GM12878 (cell line): ENCODE measurements around the gene KIDINS220. TPM values are rescaled to one million over a fixed set of nuclear protein-coding genes. Genes with fewer than 3 reads are reported as not detected.

ENCODE experiments used
- ATAC-seq: fragments of 200-7000 bp; cut with Tn5 transposase; 3 replicates; pipeline ENCODE4 v1.9.1; 2020; ENCODE audit warnings: mild to moderate bottlenecking, moderate library complexity
- BruUV-seq: library from RNA; stranded (reverse); fragments of 400-500 nt; replicated peaks from 2 replicates; lab custom pipeline; 2021; lab: Mats Ljungman, UMichigan
- CTCF ChIA-PET: fragments of 300-600 bp; sonication (Branson Sonifier 250); formaldehyde crosslinking; extraction: SDS; loops from one replicate; lab custom pipeline; 2021; ENCODE audit warnings: inconsistent platforms; lab: Yijun Ruan, JAX
- POLR2A ChIA-PET: fragments of 350-600 bp; formaldehyde crosslinking; extraction: SDS; loops from one replicate; lab custom pipeline; 2021; ENCODE audit warnings: inconsistent platforms; lab: Charles Lee
- RAD21 ChIA-PET: fragments of 300-600 bp; sonication (Branson Sonifier 250); formaldehyde crosslinking; loops from one replicate; lab custom pipeline; 2023; ENCODE audit warnings: antibody characterized with exemption; ENCODE audit not compliant: unreplicated experiment; lab: Charles Lee
- SMC1A ChIA-PET: fragments of 300-600 bp; sonication (Branson Sonifier 250); formaldehyde crosslinking; loops from one replicate; lab custom pipeline; 2023; ENCODE audit not compliant: unreplicated experiment, uncharacterized antibody; lab: Charles Lee
- DNase-seq: peaks from one replicate; pipeline ENCODE4 v3.0.0-alpha.2; 2011; ENCODE audit warnings: low read depth, low spot score
- FAIRE-seq: peaks from 3 replicates; lab custom pipeline; 2011; peaks lifted over from hg19 to GRCh38; lab: Jason Lieb, UNC
- H2AFZ ChIP-seq: 2 replicates; pipeline ENCODE4 v1.6.0; 2011; ENCODE audit warnings: low read depth, low read length, control low read depth; ENCODE audit not compliant: control insufficient read depth
- H3K27ac ChIP-seq: 2 replicates; pipeline ENCODE4 v1.5.1; 2011; ENCODE audit warnings: control low read depth; ENCODE audit not compliant: control insufficient read depth, insufficient read depth
- H3K27me3 ChIP-seq, 2 experiments: replicated peaks in 1 of 2; 2 replicates each; pipeline versions ENCODE4 v1.6.0 to v1.6.1; 2011; ENCODE audit warnings: low read length in 1 of 2; ENCODE audit not compliant: control insufficient read depth in 2 of 2, insufficient read depth in 2 of 2
- H3K36me3 ChIP-seq, 2 experiments: 2 replicates each; pipeline ENCODE4 v1.5.1; 2011; ENCODE audit warnings: low read length in 1 of 2; ENCODE audit not compliant: control insufficient read depth in 2 of 2, insufficient read depth in 2 of 2
- H3K4me1 ChIP-seq: 2 replicates; pipeline ENCODE4 v1.6.1; 2011; ENCODE audit warnings: mild to moderate bottlenecking, low read length, moderate library complexity, mixed read lengths; ENCODE audit not compliant: control insufficient read depth, insufficient read depth
- H3K4me2 ChIP-seq: 2 replicates; pipeline ENCODE4 v1.6.0; 2011; ENCODE audit warnings: control low read depth; ENCODE audit not compliant: control insufficient read depth, insufficient read depth
- H3K4me3 ChIP-seq: fragments of 200-600 bp; sonication (generic); 2 replicates; pipeline ENCODE4 v1.5.1; 2016
- H3K79me2 ChIP-seq: 2 replicates; pipeline ENCODE4 v1.6.0; 2011; ENCODE audit warnings: low read length; ENCODE audit not compliant: control insufficient read depth, insufficient read depth
- H3K9ac ChIP-seq: 2 replicates; pipeline ENCODE4 v1.8.0; 2011; ENCODE audit warnings: low read length, control low read depth, mixed read lengths; ENCODE audit not compliant: control insufficient read depth, insufficient read depth
- H3K9me3 ChIP-seq: replicated peaks from 3 replicates; pipeline ENCODE4 v1.5.1; 2011; ENCODE audit warnings: mild to moderate bottlenecking, low read length; ENCODE audit not compliant: control insufficient read depth, insufficient read depth
- H4K20me1 ChIP-seq: 2 replicates; pipeline ENCODE4 v1.6.0; 2011; ENCODE audit not compliant: control insufficient read depth, insufficient read depth
- ATF7 ChIP-seq: fragments of 450-650 bp; IDR thresholded peaks from 2 replicates; pipeline ENCODE4 v1.6.1; 2016; ENCODE audit warnings: low read depth, mild to moderate bottlenecking
- BHLHE40 ChIP-seq, 2 experiments: fragments of 450-650 bp in 1 of 2; IDR thresholded peaks; 2 replicates each; pipeline ENCODE4 v1.6.1; 2011 to 2017; ENCODE audit warnings: low read depth in 2 of 2, borderline replicate concordance in 1 of 2, improper control_type of control experiment in 1 of 2, low read length in 1 of 2, mild to moderate bottlenecking in 1 of 2
- DPF2 ChIP-seq: fragments of 450-650 bp; IDR thresholded peaks from 2 replicates; pipeline ENCODE4 v1.6.1; 2017; ENCODE audit warnings: mild to moderate bottlenecking
- IRF4 ChIP-seq: IDR thresholded peaks from 2 replicates; pipeline ENCODE4 v1.6.1; 2011; ENCODE audit warnings: low read depth, low read length
- KLF5 ChIP-seq: fragments of 450-650 bp; IDR thresholded peaks from 2 replicates; pipeline ENCODE4 v1.6.1; 2014; ENCODE audit warnings: mild to moderate bottlenecking; ENCODE audit not compliant: partially characterized antibody
- MEF2A ChIP-seq: IDR thresholded peaks from 2 replicates; pipeline ENCODE4 v1.6.1; 2011; ENCODE audit warnings: low read depth, mild to moderate bottlenecking, low read length, moderate library complexity; ENCODE audit not compliant: insufficient read depth
- NFXL1 ChIP-seq: fragments of 450-650 bp; IDR thresholded peaks from 2 replicates; pipeline ENCODE4 v1.6.1; 2017; ENCODE audit warnings: antibody characterized with exemption, mild to moderate bottlenecking, borderline replicate concordance
- SREBF1 ChIP-seq: IDR thresholded peaks from 2 replicates; pipeline ENCODE4 v1.6.1; 2012; ENCODE audit warnings: mild to moderate bottlenecking, low read length
- STAT3 ChIP-seq: IDR thresholded peaks from 2 replicates; pipeline ENCODE4 v1.6.1; 2011; ENCODE audit warnings: low read depth, low read length, improper control_type of control experiment
- ZNF217 ChIP-seq: fragments of 450-650 bp; IDR thresholded peaks from 2 replicates; pipeline ENCODE4 v1.6.1; 2017; ENCODE audit warnings: antibody characterized with exemption, mild to moderate bottlenecking
- ZZZ3 ChIP-seq: IDR thresholded peaks from 2 replicates; pipeline ENCODE4 v1.6.1; 2011; ENCODE audit warnings: low read depth; ENCODE audit not compliant: control insufficient read depth, insufficient read length
- WGBS: methylation state at CpG from one replicate; pipeline ENCODE4 v1.1.6; 2016; ENCODE audit warnings: low lambda C conversion rate; ENCODE audit not compliant: insufficient replicate concordance, insufficient coverage; ENCODE audit errors: missing lambda C conversion rate; 5-methylcytosine and 5-hydroxymethylcytosine counted together
- in situ Hi-C: fragments of 300-500 bp; cut with MboI; formaldehyde crosslinking; loops from 9 replicates; pipeline ENCODE4 v1.14.3; 2018; ENCODE audit warnings: mixed read lengths
- intact Hi-C: fragments of 100-400 bp; cut with micrococcal nuclease; formaldehyde crosslinking; loops from one replicate; pipeline ENCODE4 v1.14.2; 2022; ENCODE audit not compliant: unreplicated experiment
- polyA plus RNA-seq, 11 experiments: library from polyadenylated mRNA; depleted of rRNA in 4 of 11; unstranded in 6 of 11; stranded (reverse) in 5 of 11; fragments of >200 nt; fragmentation: Nextera tagmentation in 4 of 11; fragmentation: Illumina TruSeq in 1 of 11; extraction: Ambion mirVana in 4 of 11; extraction: Trizol in 1 of 11; gene quantifications; 1 replicate in 1 of 11; 2 replicates in 10 of 11; pipeline versions ENCODE4 v1.2.1 to v1.2.3, GENCODE V29; 2011 to 2016; ENCODE audit warnings: inconsistent platforms in 2 of 11, missing spikeins in 2 of 11, low read depth in 1 of 11
- total RNA-seq, 4 experiments: library from RNA; depleted of rRNA in 3 of 4; stranded (reverse); fragments of >200 nt in 3 of 4; fragmentation: Illumina TruSeq in 1 of 4; extraction: Trizol in 1 of 4; gene quantifications; 2 replicates each; pipeline versions ENCODE4 v1.2.1 to v1.2.3, GENCODE V29; 2013 to 2021
- TF ChIP-seq, protein P1 (sequence below): IDR thresholded peaks from 2 replicates; pipeline ENCODE4 v1.6.1; 2012; ENCODE audit warnings: low read depth, low read length, improper control_type of control experiment
- TF ChIP-seq, protein P2 (sequence below): IDR thresholded peaks from 2 replicates; pipeline ENCODE4 v1.6.1; 2011; ENCODE audit warnings: borderline replicate concordance, low read depth, mild to moderate bottlenecking, moderate library complexity, mixed read lengths, low read length; ENCODE audit not compliant: insufficient read depth; ENCODE audit errors: extremely low read length
- TF ChIP-seq, protein P3 (sequence below): IDR thresholded peaks from 2 replicates; pipeline ENCODE4 v1.6.1; 2011; ENCODE audit warnings: low read depth, mild to moderate bottlenecking, low read length, moderate library complexity, borderline replicate concordance; ENCODE audit errors: extremely low read depth
- TF ChIP-seq, protein P4 (sequence below): fragments of 150-350 bp; IDR thresholded peaks from 2 replicates; pipeline ENCODE4 v1.6.1; 2014; ENCODE audit warnings: mild to moderate bottlenecking, low read depth, low read length

KIDINS220 gene
- total and polyA plus RNA-seq, 10 of the 15 experiments (the other 5 are each of a cell fraction or from before 2014, with no cell fraction given), result 6.0 to 31.2 (median 16.0) TPM

DNA sequence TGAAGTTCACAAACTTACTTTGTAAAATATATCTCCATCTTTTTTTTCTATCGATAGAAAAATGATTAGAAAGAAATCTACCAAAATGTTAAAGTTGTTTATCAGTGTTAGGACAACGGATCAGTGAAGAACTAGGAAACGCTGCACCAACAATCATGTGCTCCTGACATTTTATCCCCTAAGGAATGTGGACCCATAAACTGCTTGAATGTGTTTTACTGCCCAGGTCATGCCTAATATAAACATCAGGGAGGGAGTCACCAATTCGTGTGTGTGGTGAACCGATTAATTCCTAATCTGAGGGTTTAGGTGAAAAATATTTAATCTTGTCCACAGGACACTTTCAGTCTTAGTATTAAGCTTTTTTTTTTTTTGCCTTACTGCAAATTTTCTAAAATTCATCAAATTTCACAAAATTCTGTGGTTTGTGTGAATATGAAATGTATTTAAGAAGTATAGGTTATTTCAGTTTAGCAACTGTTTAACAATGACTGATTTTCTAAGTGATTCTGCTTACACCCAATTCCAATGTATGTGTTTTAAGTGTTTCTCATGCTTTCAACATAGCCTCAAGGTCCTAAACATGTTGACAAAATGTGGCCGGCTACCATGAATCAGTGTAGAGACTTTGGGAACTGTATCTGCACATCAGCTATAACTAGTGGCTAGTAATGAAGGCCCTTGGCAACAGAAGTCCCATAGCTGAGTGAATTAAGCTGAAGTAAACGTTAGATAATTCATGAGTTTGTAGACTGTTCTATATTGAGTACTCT lies 11.1 kb upstream of the KIDINS220 start:
- FAIRE-seq (no peak), ATAC-seq (no peak), DNase-seq (no peak)
- no peaks in the 10 kb centered on the region for H3K79me2 ChIP-seq
- WGBS, result 51% methylated on average over 7 of the region's 7 CpGs
- no peak overlapping the region for H2AFZ ChIP-seq
- no peaks in the 10 kb centered on the region for H3K4me1 ChIP-seq
- no peak overlapping the region for H3K9ac ChIP-seq
- no peak overlapping the region for H3K4me2 ChIP-seq
- H4K20me1 ChIP-seq, result no peaks in the 10 kb centered on the region
- SMC1A ChIA-PET, result interaction anchor here (1.2 kb wide), 1 partner anchor 9 kb away, joined by 3 read pairs; no protein-coding TSS in a partner anchor
- H3K4me3 ChIP-seq, result no peak overlapping the region
- POLR2A ChIA-PET, result no interaction called here
- in situ Hi-C loops (no loop called here), intact Hi-C loops (no loop called here)
- H3K36me3 ChIP-seq, result no peaks in the 10 kb centered on the region
- no peak overlapping the region for H3K27ac ChIP-seq
- H3K9me3 ChIP-seq, result no peaks in the 10 kb centered on the region
- RAD21 ChIA-PET, result no interaction called here
- TF ChIP-seq KLF5 (no peak), ZZZ3 (no peak), STAT3 (no peak), DPF2 (no peak)
- TF ChIP-seq, protein P1, sequence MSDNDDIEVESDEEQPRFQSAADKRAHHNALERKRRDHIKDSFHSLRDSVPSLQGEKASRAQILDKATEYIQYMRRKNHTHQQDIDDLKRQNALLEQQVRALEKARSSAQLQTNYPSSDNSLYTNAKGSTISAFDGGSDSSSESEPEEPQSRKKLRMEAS, result no peak
- no TSS peak for BruUV-seq
- CTCF ChIA-PET, result no interaction called here
- no peaks in the 10 kb centered on the region for H3K27me3 ChIP-seq

DNA sequence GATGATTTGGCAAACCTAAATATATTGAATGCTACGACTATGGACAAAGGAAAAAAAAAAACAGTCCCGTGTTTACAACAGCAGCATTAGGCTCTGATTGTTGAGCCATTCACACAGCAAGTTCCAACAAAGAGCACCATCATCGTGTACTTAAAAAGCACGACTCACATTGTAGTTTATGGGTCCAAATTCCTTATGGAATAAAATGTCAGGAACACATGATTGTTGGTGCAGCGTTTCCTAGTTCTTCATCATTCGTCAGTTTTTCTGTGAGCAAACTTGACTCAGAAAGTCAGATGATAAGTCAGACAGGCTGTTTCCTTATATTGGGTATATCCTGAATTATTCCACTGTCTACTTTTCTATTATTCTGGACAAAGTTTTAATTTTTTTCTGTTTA lies 10.0 kb upstream of the KIDINS220 start:
- H3K79me2 ChIP-seq, result no peaks in the 10 kb centered on the region
- H3K4me1 ChIP-seq, result no peaks in the 10 kb centered on the region
- no TSS peak for BruUV-seq
- in situ Hi-C loops, result no loop called here
- no peaks in the 10 kb centered on the region for H3K9me3 ChIP-seq
- no peak overlapping the region for H3K27ac ChIP-seq
- no peak overlapping the region for H2AFZ ChIP-seq
- ATAC-seq, result no peak
- no peaks in the 10 kb centered on the region for H3K27me3 ChIP-seq
- ChIA-PET CTCF (no interaction called here), RAD21 (no interaction called here), SMC1A (no interaction called here), POLR2A (no interaction called here)
- 44% methylated on average over 6 of the region's 6 CpGs for WGBS
- no peaks in the 10 kb centered on the region for H3K36me3 ChIP-seq
- no peak overlapping the region for H3K4me3 ChIP-seq
- no peak overlapping the region for H3K9ac ChIP-seq
- FAIRE-seq, result no peak
- intact Hi-C loops, result no loop called here
- no peaks in the 10 kb centered on the region for H4K20me1 ChIP-seq
- H3K4me2 ChIP-seq, result no peak overlapping the region
- no peak for DNase-seq
- TF ChIP-seq ZNF217 (no peak), SREBF1 (no peak), NFXL1 (no peak), IRF4 (no peak), ATF7 (no peak), BHLHE40 (IDR thresholded peaks at IDR 0.05; ENCODE audit: borderline replicate concordance in 1 of 2, low read depth in 2 of 2, low read length in 1 of 2) (no peak), MEF2A (no peak)
- TF ChIP-seq, protein P2, sequence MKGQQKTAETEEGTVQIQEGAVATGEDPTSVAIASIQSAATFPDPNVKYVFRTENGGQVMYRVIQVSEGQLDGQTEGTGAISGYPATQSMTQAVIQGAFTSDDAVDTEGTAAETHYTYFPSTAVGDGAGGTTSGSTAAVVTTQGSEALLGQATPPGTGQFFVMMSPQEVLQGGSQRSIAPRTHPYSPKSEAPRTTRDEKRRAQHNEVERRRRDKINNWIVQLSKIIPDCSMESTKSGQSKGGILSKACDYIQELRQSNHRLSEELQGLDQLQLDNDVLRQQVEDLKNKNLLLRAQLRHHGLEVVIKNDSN, result no peak
- TF ChIP-seq, protein P3, sequence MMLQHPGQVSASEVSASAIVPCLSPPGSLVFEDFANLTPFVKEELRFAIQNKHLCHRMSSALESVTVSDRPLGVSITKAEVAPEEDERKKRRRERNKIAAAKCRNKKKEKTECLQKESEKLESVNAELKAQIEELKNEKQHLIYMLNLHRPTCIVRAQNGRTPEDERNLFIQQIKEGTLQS, result no peak
- TF ChIP-seq, protein P4, sequence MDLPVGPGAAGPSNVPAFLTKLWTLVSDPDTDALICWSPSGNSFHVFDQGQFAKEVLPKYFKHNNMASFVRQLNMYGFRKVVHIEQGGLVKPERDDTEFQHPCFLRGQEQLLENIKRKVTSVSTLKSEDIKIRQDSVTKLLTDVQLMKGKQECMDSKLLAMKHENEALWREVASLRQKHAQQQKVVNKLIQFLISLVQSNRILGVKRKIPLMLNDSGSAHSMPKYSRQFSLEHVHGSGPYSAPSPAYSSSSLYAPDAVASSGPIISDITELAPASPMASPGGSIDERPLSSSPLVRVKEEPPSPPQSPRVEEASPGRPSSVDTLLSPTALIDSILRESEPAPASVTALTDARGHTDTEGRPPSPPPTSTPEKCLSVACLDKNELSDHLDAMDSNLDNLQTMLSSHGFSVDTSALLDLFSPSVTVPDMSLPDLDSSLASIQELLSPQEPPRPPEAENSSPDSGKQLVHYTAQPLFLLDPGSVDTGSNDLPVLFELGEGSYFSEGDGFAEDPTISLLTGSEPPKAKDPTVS, result no peak
